Measurements from ENCODE around the gene TMEM187. TPM values are rescaled to one million over a fixed set of nuclear protein-coding genes. Genes with fewer than 3 reads are reported as not detected.

TMEM187 gene
- total RNA-seq, 1 donor from 2014 or later, result 8.6 TPM

- Mint-ChIP-seq H3K36me3 (ENCODE audit: low read depth, unreplicated experiment) (no peaks in the 10 kb centered on the region), H3K27me3 (ENCODE audit: low read depth, unreplicated experiment) (no peaks in the 10 kb centered on the region), H3K4me1 (ENCODE audit: low read depth, unreplicated experiment) (no peaks in the 10 kb centered on the region), H3K27ac (ENCODE audit: unreplicated experiment) (no peak overlapping the region), H3K9me3 (ENCODE audit: unreplicated experiment) (no peaks in the 10 kb centered on the region), H3K4me3 (ENCODE audit: unreplicated experiment) (no peak overlapping the region)
- H3K79me2 ChIP-seq (ENCODE audit: insufficient read depth, low read length), result peaks cover 20% of the 10 kb centered on the region
- H3K9me3 ChIP-seq (ENCODE audit: insufficient read depth, low read depth, low read length), result no peaks in the 10 kb centered on the region
- no peaks in the 10 kb centered on the region for H3K4me1 ChIP-seq (ENCODE audit: insufficient read depth, low read length)
- no peak overlapping the region for H3K27ac ChIP-seq (ENCODE audit: low read depth, low read length)
- no peak overlapping the region for H3K9ac ChIP-seq (ENCODE audit: low read length)
- H4K20me1 ChIP-seq (ENCODE audit: insufficient read depth, low read length), result peaks cover 7% of the 10 kb centered on the region
- no peaks in the 10 kb centered on the region for H3K27me3 ChIP-seq (ENCODE audit: insufficient read depth, low read length)
- no peak overlapping the region for H3K4me2 ChIP-seq (ENCODE audit: low read length)
- DNase-seq (ENCODE audit: low read depth) (no peak), FAIRE-seq (no peak)
- no peak overlapping the region for H3K4me3 ChIP-seq (ENCODE audit: insufficient read depth, low read depth, low read length)
- H2AFZ ChIP-seq (ENCODE audit: low read depth, low read length), result no peak overlapping the region
- TF ChIP-seq CTCF (IDR thresholded peaks at IDR 0.05; ENCODE audit: insufficient read depth, low read depth, low read length), result no peak
- TF ChIP-seq EZH2 (IDR thresholded peaks at IDR 0.05; ENCODE audit: insufficient read depth, low read length), result no peak
- peaks cover 4% of the 10 kb centered on the region for H3K36me3 ChIP-seq (ENCODE audit: insufficient read depth, low read length)
Observed at GRCh38 chrX:154013001-154013421, 40.5 kb downstream of the TMEM187 start.

DNA sequence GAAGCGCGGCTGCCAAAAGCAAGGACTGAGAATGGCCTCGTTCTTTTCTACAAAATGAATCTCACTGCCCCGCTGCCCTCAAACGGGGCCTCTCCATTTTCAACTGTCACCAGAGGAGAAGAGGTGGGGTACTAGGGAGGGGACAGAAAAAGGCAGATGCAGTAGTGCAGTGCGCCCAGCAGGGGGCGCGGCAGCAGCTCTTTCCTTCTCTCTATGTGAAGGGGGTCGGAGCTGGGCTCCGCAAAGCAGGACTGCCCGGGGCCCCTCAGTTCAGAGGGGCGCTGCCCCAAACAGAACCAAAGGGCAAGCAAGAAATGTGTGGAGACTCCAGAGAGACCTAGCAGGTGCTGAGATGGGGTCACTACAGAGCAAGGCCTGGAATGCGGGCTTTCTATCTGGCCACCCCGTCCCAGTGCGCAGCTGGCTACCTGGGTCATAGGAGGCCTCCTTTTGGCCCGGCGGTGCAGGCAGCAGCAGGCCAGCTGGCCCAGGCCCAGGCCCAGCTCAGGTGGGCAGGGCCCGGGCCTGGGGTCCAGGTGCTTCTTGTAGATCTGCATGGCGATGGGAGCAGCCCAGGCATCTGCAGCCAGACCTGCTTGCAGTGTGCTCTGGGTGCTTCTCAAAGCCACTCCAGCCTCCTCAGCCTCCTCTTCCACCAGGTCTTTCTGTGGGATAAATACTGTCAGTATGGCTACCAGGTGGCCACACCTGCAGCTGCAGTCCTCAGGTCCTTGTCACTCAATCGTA lies 41.2 kb downstream of the TMEM187 start:
- no peak overlapping the region for H2AFZ ChIP-seq (ENCODE audit: low read depth, low read length)
- peaks cover 4% of the 10 kb centered on the region for H3K4me1 ChIP-seq (ENCODE audit: insufficient read depth, low read length)
- H3K9me3 ChIP-seq (ENCODE audit: insufficient read depth, low read depth, low read length), result no peaks in the 10 kb centered on the region
- peaks cover 4% of the 10 kb centered on the region for H3K36me3 ChIP-seq (ENCODE audit: insufficient read depth, low read length)
- peaks cover 7% of the 10 kb centered on the region for H4K20me1 ChIP-seq (ENCODE audit: insufficient read depth, low read length)
- no peak overlapping the region for H3K4me3 ChIP-seq (ENCODE audit: insufficient read depth, low read depth, low read length)
- Mint-ChIP-seq H3K4me3 (ENCODE audit: unreplicated experiment) (no peak overlapping the region), H3K27me3 (ENCODE audit: low read depth, unreplicated experiment) (no peaks in the 10 kb centered on the region), H3K36me3 (ENCODE audit: low read depth, unreplicated experiment) (no peaks in the 10 kb centered on the region), H3K4me1 (ENCODE audit: low read depth, unreplicated experiment) (peaks cover under 1% of the 10 kb centered on the region), H3K27ac (ENCODE audit: unreplicated experiment) (peak overlapping the region; percentile 53), H3K9me3 (ENCODE audit: unreplicated experiment) (no peaks in the 10 kb centered on the region)
- H3K79me2 ChIP-seq (ENCODE audit: insufficient read depth, low read length), result peaks cover 28% of the 10 kb centered on the region
- H3K27me3 ChIP-seq (ENCODE audit: insufficient read depth, low read length), result no peaks in the 10 kb centered on the region
- H3K4me2 ChIP-seq (ENCODE audit: low read length), result no peak overlapping the region
- peak; percentile 67 for TF ChIP-seq CTCF (IDR thresholded peaks at IDR 0.05; ENCODE audit: insufficient read depth, low read depth, low read length)
- TF ChIP-seq EZH2 (IDR thresholded peaks at IDR 0.05; ENCODE audit: insufficient read depth, low read length), result no peak
- DNase-seq (ENCODE audit: low read depth), result no peak
- FAIRE-seq, result no peak
- no peak overlapping the region for H3K27ac ChIP-seq (ENCODE audit: low read depth, low read length)
- H3K9ac ChIP-seq (ENCODE audit: low read length), result no peak overlapping the region
